ENCODE results near the gene OPN3.

DNA sequence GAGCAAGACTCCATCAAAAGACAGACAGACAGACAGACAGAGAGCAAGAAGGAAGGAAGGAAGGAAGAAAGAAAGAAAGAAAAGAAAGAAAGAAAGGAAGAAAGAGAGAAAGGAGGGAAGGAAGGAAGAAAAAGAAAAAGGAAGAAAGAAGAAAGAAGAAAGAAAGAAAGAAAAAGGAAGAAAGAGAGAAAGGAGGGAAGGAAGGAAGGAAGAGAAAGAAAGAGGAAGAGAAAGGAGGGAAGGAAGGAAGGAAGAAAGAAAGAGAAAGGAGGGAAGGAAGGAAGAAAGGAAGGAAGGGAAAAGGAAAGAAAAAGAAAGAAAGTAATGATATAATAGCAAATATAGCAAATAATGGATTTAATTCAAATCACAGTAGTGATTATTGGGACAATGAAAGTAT lies 32.7 kb downstream of the OPN3 start:
- TF ChIP-seq, protein P1, sequence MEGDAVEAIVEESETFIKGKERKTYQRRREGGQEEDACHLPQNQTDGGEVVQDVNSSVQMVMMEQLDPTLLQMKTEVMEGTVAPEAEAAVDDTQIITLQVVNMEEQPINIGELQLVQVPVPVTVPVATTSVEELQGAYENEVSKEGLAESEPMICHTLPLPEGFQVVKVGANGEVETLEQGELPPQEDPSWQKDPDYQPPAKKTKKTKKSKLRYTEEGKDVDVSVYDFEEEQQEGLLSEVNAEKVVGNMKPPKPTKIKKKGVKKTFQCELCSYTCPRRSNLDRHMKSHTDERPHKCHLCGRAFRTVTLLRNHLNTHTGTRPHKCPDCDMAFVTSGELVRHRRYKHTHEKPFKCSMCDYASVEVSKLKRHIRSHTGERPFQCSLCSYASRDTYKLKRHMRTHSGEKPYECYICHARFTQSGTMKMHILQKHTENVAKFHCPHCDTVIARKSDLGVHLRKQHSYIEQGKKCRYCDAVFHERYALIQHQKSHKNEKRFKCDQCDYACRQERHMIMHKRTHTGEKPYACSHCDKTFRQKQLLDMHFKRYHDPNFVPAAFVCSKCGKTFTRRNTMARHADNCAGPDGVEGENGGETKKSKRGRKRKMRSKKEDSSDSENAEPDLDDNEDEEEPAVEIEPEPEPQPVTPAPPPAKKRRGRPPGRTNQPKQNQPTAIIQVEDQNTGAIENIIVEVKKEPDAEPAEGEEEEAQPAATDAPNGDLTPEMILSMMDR (optimal IDR thresholded peaks at IDR 0.05 in 1 of 3, IDR thresholded peaks at IDR 0.05 in 1 of 3, conservative IDR thresholded peaks at IDR 0.05 in 1 of 3; ENCODE audit: extremely low read depth in 1 of 3, insufficient read depth in 2 of 3, low read length in 3 of 3) = no peak
- no peak for TF ChIP-seq EZH2 (IDR thresholded peaks at IDR 0.05; ENCODE audit: low read length)

Data from keratinocyte (primary cell).